Breast epithelium (tissue), 3 donors: ENCODE results near the gene SPATA1.

ENCODE experiments used
- CTCF ChIP-seq, 3 donors: fragments of 450-650 bp; IDR thresholded peaks; one replicate each; pipeline ENCODE4 v1.5.1; 2016 to 2017; ENCODE audit warnings: antibody characterized with exemption in 3 of 3, mild to moderate bottlenecking in 3 of 3, moderate library complexity in 3 of 3
- POLR2A ChIP-seq: fragments of 450-650 bp; IDR thresholded peaks from one replicate; pipeline ENCODE4 v1.6.1; 2016; ENCODE audit warnings: antibody characterized with exemption, mild to moderate bottlenecking, moderate library complexity

DNA sequence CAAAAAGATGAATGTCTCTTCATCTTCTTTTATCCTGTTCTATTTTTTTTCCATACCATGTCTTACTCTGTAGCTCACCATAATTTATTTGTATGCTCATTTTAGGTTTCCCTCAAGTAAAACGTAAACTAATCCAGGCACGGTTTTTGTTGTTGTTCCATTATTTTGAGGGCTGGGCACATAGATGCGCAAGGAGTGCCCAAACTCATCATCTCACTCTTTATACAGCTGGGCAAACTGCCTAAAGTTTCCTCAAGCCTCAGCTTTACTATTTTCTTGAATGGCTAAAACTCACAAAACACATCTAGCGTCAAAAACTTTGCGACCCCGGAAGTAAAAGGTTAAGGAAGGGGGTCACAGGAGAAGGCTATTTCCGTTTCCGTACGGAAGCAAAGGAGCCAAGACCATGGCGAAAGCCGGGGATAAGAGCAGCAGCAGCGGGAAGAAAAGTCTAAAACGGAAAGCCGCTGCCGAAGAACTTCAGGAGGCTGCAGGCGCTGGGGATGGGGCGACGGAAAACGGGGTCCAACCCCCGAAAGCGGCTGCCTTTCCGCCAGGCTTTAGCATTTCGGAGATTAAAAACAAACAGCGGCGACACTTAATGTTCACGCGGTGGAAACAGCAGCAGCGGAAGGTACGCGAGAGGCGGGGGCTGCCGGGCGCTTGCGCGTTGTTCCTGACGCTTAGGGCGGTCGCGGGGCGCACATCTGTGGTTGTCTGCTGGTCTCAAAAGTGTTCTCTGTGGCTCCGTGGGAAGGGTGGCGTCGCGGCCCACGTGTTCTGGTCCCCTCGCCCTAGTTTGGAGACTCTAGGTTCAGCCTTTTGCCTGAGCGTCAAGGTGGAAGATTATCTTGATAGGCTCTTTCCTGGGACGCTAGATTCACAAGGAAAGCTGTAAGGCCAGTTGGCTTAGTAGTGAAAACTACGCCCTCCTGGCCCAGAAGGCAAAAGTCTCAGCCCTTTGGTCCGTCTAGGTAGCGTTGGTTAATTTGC is 27.0 kb upstream of the SPATA1 start, which contains the start of gene RPF1:
- no peak for TF ChIP-seq CTCF (IDR thresholded peaks at IDR 0.05)
- peak; percentile 70 for TF ChIP-seq POLR2A
